ENCODE results near the gene GNAS-AS1.
"Not testable (repeated sequence)": the region's sequence is repeated elsewhere in the genome, so short reads cannot be mapped to it uniquely, and the experiment has no call there.

The GNAS-AS1 gene

GRCh38 chr20:58836616-58837204 is 14.0 kb downstream of the GNAS-AS1 start:
- no peak for DNase-seq (ENCODE audit: low read depth in 2 of 2)

GRCh38 chr20:58835231-58835630 is 15.5 kb downstream of the GNAS-AS1 start:
- DNase-seq (ENCODE audit: low read depth in 2 of 2), result no peak

- DNase-seq (ENCODE audit: low read depth in 2 of 2), result no peak
Observed at GRCh38 chr20:58833921-58834320, 16.8 kb downstream of the GNAS-AS1 start.

GRCh38 chr20:58832457-58832856 is 18.2 kb downstream of the GNAS-AS1 start:
- DNase-seq (ENCODE audit: low read depth in 2 of 2), result no peak

GRCh38 chr20:58829531-58829941 is 21.2 kb downstream of the GNAS-AS1 start:
- no peak for DNase-seq (ENCODE audit: low read depth in 2 of 2)

- DNase-seq (ENCODE audit: low read depth in 2 of 2), result not testable (repeated sequence)
Observed at GRCh38 chr20:58828804-58829203, 21.9 kb downstream of the GNAS-AS1 start.

GRCh38 chr20:58828136-58828535 is 22.6 kb downstream of the GNAS-AS1 start:
- no peak for DNase-seq (ENCODE audit: low read depth in 2 of 2)

GRCh38 chr20:58826271-58826670 is 24.4 kb downstream of the GNAS-AS1 start:
- no peak for DNase-seq (ENCODE audit: low read depth in 2 of 2)

- DNase-seq (ENCODE audit: low read depth in 2 of 2), result no peak
Observed at GRCh38 chr20:58825450-58825849, 25.3 kb downstream of the GNAS-AS1 start.

GRCh38 chr20:58824843-58825242 is 25.9 kb downstream of the GNAS-AS1 start:
- DNase-seq (ENCODE audit: low read depth in 2 of 2), result no peak

GRCh38 chr20:58822748-58823730 is 27.7 kb downstream of the GNAS-AS1 start:
- DNase-seq (ENCODE audit: low read depth in 2 of 2), result no peak

GRCh38 chr20:58822149-58822548 is 28.6 kb downstream of the GNAS-AS1 start:
- no peak for DNase-seq (ENCODE audit: low read depth in 2 of 2)

GRCh38 chr20:58820515-58820914 is 30.2 kb downstream of the GNAS-AS1 start:
- not testable (repeated sequence) for DNase-seq (ENCODE audit: low read depth in 2 of 2)

- DNase-seq (ENCODE audit: low read depth in 2 of 2), result no peak
Observed at GRCh38 chr20:58819921-58820320, 30.8 kb downstream of the GNAS-AS1 start.

GRCh38 chr20:58818586-58819285 is 32.0 kb downstream of the GNAS-AS1 start:
- peak in 1 of 2 donors; percentile 26 for DNase-seq (ENCODE audit: low read depth in 2 of 2)

GRCh38 chr20:58817748-58818147 is 33.0 kb downstream of the GNAS-AS1 start:
- no peak for DNase-seq (ENCODE audit: low read depth in 2 of 2)

GRCh38 chr20:58816957-58817651 is 33.6 kb downstream of the GNAS-AS1 start:
- no peak for DNase-seq (ENCODE audit: low read depth in 2 of 2)

GRCh38 chr20:58816051-58816450 is 34.7 kb downstream of the GNAS-AS1 start:
- no peak for DNase-seq (ENCODE audit: low read depth in 2 of 2)

- no peak for DNase-seq (ENCODE audit: low read depth in 2 of 2)
Observed at GRCh38 chr20:58815448-58815847, 35.3 kb downstream of the GNAS-AS1 start.

GRCh38 chr20:58813369-58813768 is 37.3 kb downstream of the GNAS-AS1 start:
- no peak for DNase-seq (ENCODE audit: low read depth in 2 of 2)

GRCh38 chr20:58811334-58811733 is 39.4 kb downstream of the GNAS-AS1 start:
- no peak for DNase-seq (ENCODE audit: low read depth in 2 of 2)

GRCh38 chr20:58810879-58811250 is 39.8 kb downstream of the GNAS-AS1 start:
- DNase-seq (ENCODE audit: low read depth in 2 of 2), result no peak
